GM13976 (cell line): ENCODE measurements around the gene PHC2.

Experiments used
- DNase-seq: peaks from one replicate; pipeline ENCODE4 v3.0.0; 2012; ENCODE audit warnings: low spot score
- in situ Hi-C: fragments of 300-500 bp; cut with MboI; formaldehyde crosslinking; loops from one replicate; pipeline ENCODE4 v1.12.0; 2022; ENCODE audit warnings: low sequenced_read_pairs, mixed read lengths, inconsistent platforms; ENCODE audit not compliant: unreplicated experiment
- TF ChIP-seq, protein P1 (sequence below): IDR thresholded peaks from 2 replicates; pipeline ENCODE4 v1.5.1; 2012; ENCODE audit warnings: borderline replicate concordance, mild to moderate bottlenecking; ENCODE audit not compliant: insufficient read depth; ENCODE audit errors: extremely low read depth, missing control alignments, control extremely low read depth

The PHC2 gene

DNA sequence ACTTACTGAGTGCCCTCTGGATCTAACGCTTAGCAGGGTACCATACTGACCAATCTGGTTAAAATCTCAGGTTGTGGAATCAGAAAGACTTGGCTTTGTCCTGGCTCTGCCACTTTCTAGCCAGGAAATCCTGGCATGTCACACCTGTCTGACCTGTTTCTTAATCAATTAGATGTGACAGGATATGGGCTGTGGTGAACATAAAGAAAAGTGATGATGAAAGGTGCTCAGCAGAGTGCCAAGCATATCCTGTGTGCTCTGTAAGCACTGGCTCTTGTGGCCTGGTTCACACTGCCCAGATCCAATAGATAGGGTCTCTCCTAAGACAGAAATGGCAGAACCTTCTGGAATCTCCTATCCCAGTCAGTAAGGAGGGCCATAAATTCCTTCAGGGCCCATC lies 53.9 kb downstream of the PHC2 start:
- in situ Hi-C loops: no loop called here
- TF ChIP-seq, protein P1, sequence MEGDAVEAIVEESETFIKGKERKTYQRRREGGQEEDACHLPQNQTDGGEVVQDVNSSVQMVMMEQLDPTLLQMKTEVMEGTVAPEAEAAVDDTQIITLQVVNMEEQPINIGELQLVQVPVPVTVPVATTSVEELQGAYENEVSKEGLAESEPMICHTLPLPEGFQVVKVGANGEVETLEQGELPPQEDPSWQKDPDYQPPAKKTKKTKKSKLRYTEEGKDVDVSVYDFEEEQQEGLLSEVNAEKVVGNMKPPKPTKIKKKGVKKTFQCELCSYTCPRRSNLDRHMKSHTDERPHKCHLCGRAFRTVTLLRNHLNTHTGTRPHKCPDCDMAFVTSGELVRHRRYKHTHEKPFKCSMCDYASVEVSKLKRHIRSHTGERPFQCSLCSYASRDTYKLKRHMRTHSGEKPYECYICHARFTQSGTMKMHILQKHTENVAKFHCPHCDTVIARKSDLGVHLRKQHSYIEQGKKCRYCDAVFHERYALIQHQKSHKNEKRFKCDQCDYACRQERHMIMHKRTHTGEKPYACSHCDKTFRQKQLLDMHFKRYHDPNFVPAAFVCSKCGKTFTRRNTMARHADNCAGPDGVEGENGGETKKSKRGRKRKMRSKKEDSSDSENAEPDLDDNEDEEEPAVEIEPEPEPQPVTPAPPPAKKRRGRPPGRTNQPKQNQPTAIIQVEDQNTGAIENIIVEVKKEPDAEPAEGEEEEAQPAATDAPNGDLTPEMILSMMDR: no peak
- no peak for DNase-seq

DNA sequence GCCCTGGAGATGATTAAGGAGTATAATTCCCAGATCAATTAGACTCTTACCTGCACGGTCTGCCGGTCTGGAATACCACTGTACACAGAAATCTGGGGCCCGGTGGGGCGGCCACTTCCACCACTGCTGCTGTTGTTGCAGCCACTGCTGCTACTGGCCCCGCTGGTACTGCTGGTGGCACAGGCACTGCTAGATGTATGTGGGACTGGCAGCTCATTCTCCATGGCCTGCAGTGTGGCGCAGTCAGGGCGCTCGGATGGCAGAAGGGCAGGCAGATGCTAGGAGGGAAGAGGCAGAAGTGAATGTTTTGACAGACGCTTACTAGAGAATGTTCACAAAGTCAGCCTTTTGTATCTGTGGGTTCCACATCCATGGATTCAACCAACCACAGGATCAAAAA lies 55.6 kb downstream of the PHC2 start:
- in situ Hi-C loops: no loop called here
- TF ChIP-seq, protein P1: no peak
- no peak for DNase-seq

DNA sequence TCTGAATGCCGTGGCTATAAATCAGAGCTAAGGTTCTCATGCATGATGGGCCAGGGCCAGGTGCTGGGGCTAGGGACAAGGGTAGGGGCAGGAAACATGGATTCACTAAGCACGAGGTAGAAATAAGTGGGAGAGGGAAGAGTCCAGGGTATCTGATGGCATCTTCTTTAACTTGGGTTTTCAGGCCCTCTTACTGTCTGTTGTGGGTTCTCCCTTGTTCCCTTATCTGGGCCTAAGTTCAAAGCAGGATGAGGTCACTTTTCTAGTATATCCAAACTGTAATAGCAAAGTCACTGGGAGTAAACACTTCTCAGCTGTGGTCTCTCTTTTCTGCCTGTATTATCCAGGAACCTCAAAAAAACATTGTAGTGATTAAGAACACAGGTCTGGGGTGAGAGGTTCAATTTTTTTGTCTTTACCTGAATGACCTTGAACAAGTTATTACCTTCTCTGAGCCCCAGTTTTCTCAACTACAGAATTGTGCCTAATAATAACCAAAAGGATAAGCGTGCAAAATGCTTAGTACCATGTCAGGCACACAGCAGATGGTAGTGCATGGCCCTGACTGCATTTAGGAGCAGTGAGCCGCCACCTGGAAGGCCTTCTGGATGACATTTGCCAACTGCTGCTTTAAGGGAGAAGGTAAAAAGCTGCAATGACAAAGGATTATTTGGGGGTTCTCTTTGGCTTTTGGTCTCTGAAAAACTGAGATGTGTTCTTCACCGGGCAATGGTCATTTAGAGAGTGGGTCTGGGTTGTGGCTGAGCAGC lies 56.4 kb downstream of the PHC2 start:
- in situ Hi-C loops: no loop called here
- TF ChIP-seq, protein P1: no peak
- DNase-seq: no peak

DNA sequence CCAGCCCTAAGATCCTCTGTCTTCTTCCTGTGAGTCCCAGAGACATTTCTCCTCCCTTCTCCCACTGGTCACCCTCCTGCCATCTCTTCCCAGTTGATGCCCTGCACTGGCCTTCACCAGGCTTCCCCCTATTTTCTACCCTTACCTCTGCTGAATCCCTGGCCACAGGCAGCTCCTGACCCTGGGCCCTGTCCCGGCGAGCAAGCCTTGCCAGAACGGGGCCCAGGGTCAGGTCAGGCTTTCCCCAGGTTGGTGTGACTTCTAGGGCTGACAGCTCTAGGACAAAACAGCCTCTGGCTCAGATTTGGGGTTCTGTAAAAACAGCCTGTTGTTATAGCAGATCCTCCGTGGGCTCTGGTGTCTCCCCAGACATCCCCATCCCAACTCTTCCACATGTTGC lies 57.3 kb downstream of the PHC2 start:
- in situ Hi-C loops: no loop called here
- DNase-seq: no peak
- TF ChIP-seq, protein P1: no peak

DNA sequence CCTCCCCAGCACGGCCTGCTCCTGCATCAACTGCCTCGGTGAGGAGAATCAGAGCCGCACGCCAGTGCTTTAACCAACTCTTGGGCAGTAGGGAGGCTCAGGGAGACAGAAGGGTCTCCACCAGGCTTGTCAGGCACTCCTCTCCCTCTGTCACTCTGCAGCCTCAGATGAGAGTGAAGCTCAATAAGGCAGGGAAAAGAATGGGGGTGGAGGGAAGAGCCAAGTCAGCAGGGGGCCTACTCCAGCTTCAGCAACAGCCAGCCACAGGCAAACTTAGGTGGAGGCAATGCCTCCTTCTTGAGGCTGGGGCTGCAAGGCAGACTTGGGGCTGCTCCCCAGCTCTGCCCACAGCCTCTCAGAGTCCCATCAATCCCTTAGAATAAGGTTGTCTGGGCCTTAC lies 58.2 kb downstream of the PHC2 start:
- in situ Hi-C loops: no loop called here
- DNase-seq: no peak
- TF ChIP-seq, protein P1: no peak

DNA sequence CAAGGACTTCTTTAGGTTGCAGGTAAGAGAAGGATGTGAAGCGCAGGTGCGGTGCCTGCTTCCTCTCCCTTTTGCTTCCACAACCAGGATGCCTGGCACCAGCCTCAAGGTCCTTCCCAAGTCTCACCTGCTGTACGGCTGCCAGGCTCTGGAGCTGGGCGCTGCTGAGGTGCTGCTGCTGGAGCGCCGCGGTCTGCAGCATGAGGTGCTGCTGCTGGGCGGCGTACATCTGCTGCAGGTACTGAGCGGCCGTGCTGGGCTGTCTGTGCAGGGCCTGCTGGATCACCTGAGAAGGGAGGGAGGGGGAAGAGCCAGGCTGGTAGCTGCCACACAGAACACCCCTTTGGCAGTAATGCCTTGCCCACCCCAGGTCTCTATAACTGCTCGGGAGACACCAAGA lies 58.7 kb downstream of the PHC2 start:
- TF ChIP-seq, protein P1: no peak
- no peak for DNase-seq
- in situ Hi-C loops: no loop called here
